CD4-positive, alpha-beta T cell (primary cell): Measurements from ENCODE around the gene RXFP2. TPM values are rescaled to one million over a fixed set of nuclear protein-coding genes. Genes with fewer than 3 reads are reported as not detected.

Experiments
- ATAC-seq: fragments of 200-7000 bp; cut with Tn5 transposase; one replicate; pipeline ENCODE4 v1.10.0; 2022; ENCODE audit warnings: mild to moderate bottlenecking; ENCODE audit not compliant: poor library complexity
- CTCF ChIA-PET: fragments of 350-600 bp; sonication (Branson Sonifier 250); formaldehyde crosslinking; loops from one replicate; lab custom pipeline; 2021; ENCODE audit warnings: antibody characterized with exemption, inconsistent platforms; lab: Charles Lee
- POLR2A ChIA-PET: fragments of 350-600 bp; sonication (Branson Sonifier 250); formaldehyde crosslinking; loops from one replicate; lab custom pipeline; 2021; ENCODE audit warnings: antibody characterized with exemption, inconsistent platforms; lab: Charles Lee
- DNase-seq, 14 experiments: peaks; one replicate each; pipeline ENCODE4 v3.0.0-alpha.2; 2013 to 2020; ENCODE audit warnings: mixed read lengths in 2 of 14
- H3K27ac ChIP-seq, 2 donors: one replicate each; pipeline versions ENCODE4 v1.5.1 to v1.7.0; 2013; ENCODE audit warnings: low read length in 2 of 2, low read depth in 1 of 2, mild to moderate bottlenecking in 1 of 2
- H3K27me3 ChIP-seq, 2 experiments: 1 replicate in 1 of 2; 2 replicates in 1 of 2; pipeline versions ENCODE4 v1.6.1 to v1.7.0; 2013; ENCODE audit warnings: low read length in 2 of 2, control low read depth in 1 of 2, mild to moderate bottlenecking in 1 of 2, moderate library complexity in 1 of 2; ENCODE audit not compliant: insufficient read depth in 2 of 2, control insufficient read depth in 1 of 2
- H3K36me3 ChIP-seq: one replicate; pipeline ENCODE4 v1.6.1; 2013; ENCODE audit warnings: low read length, control low read depth; ENCODE audit not compliant: insufficient read depth
- H3K4me1 ChIP-seq: one replicate; pipeline ENCODE4 v1.6.1; 2013; ENCODE audit warnings: low read length, control low read depth; ENCODE audit not compliant: insufficient read depth
- H3K4me3 ChIP-seq: one replicate; pipeline ENCODE4 v1.5.1; 2013; ENCODE audit warnings: mild to moderate bottlenecking, low read length, moderate library complexity
- H3K9me3 ChIP-seq, 2 experiments: 1 replicate in 1 of 2; 2 replicates in 1 of 2; pipeline versions ENCODE4 v1.6.1 to v1.7.0; 2013; ENCODE audit warnings: low read length in 2 of 2, mild to moderate bottlenecking in 2 of 2, control low read depth in 1 of 2, moderate library complexity in 1 of 2; ENCODE audit not compliant: control insufficient read depth in 1 of 2, insufficient read depth in 1 of 2
- H3K27ac Mint-ChIP-seq: one replicate; pipeline ENCODE4 v1.8.0; 2020; ENCODE audit warnings: mixed read lengths
- H3K27me3 Mint-ChIP-seq: one replicate; pipeline ENCODE4 v1.8.0; 2021; ENCODE audit warnings: mixed read lengths
- H3K36me3 Mint-ChIP-seq: one replicate; pipeline ENCODE4 v1.8.0; 2021; ENCODE audit warnings: low read depth, mixed read lengths
- H3K4me1 Mint-ChIP-seq: one replicate; pipeline ENCODE4 v1.8.0; 2021; ENCODE audit warnings: low read depth, mixed read lengths
- H3K4me3 Mint-ChIP-seq: one replicate; pipeline ENCODE4 v1.8.0; 2020; ENCODE audit warnings: mild to moderate bottlenecking, mixed read lengths
- H3K9me3 Mint-ChIP-seq: one replicate; pipeline ENCODE4 v1.8.0; 2020; ENCODE audit warnings: mixed read lengths
- CTCF ChIP-seq: fragments of 200-600 bp; IDR thresholded peaks from one replicate; pipeline ENCODE4 v1.8.0; 2022; ENCODE audit warnings: antibody characterized with exemption, mild to moderate bottlenecking
- intact Hi-C, 2 experiments: fragments of 100-400 bp; cut with DNase I in 1 of 2; cut with micrococcal nuclease in 1 of 2; formaldehyde crosslinking; loops; one replicate each; pipeline versions ENCODE4 v1.15.1 to v1.9.0; 2023 to 2025; cut with DNase I, micrococcal nuclease
- total RNA-seq, 174 experiments: library from RNA in 2 of 174; stranded (reverse) in 2 of 174; gene quantifications; one replicate each; pipeline ENCODE4 v1.2.3 and lab custom pipeline; 2021 to 2026

The RXFP2 gene
- total RNA-seq, 2 experiments from 2014 or later: not detected

GRCh38 chr13:31742097-31742734 is 2.9 kb downstream of the RXFP2 start:
- H3K4me1 Mint-ChIP-seq: peaks cover 4% of the 10 kb centered on the region
- no peaks in the 10 kb centered on the region for H3K36me3 Mint-ChIP-seq
- CTCF ChIA-PET: no interaction called here

GRCh38 chr13:31747291-31747690 is 8.0 kb downstream of the RXFP2 start:
- Histone ChIP-seq H3K27me3 (no peaks in the 10 kb centered on the region), H3K9me3 (no peaks in the 10 kb centered on the region), H3K4me1 (no peaks in the 10 kb centered on the region), H3K36me3 (no peaks in the 10 kb centered on the region), H3K27ac (no peak overlapping the region), H3K4me3 (no peak overlapping the region)
- H3K27me3 Mint-ChIP-seq: peaks cover 21% of the 10 kb centered on the region
- no peaks in the 10 kb centered on the region for H3K9me3 Mint-ChIP-seq
- DNase-seq (no peak), ATAC-seq (no peak)
- no peak for TF ChIP-seq CTCF
- no peak overlapping the region for H3K27ac Mint-ChIP-seq
- POLR2A ChIA-PET: no interaction called here
- H3K36me3 Mint-ChIP-seq: no peaks in the 10 kb centered on the region
- H3K4me1 Mint-ChIP-seq: peaks cover 1% of the 10 kb centered on the region
- CTCF ChIA-PET: no interaction called here
- no peak overlapping the region for H3K4me3 Mint-ChIP-seq
- intact Hi-C loops: no loop called here

More at GRCh38 chr13:31742097-31742734, 2.9 kb downstream of the RXFP2 start:
- Mint-ChIP-seq H3K27ac (no peak overlapping the region), H3K4me3 (no peak overlapping the region), H3K27me3 (peaks cover 22% of the 10 kb centered on the region), H3K9me3 (no peaks in the 10 kb centered on the region)
- Histone ChIP-seq H3K4me1 (no peaks in the 10 kb centered on the region), H3K27me3 (no peaks in the 10 kb centered on the region), H3K36me3 (no peaks in the 10 kb centered on the region), H3K4me3 (no peak overlapping the region), H3K9me3 (no peaks in the 10 kb centered on the region), H3K27ac (no peak overlapping the region)
- intact Hi-C loops: loop anchor here (1.0 to 5.0 kb wide), 3 partner anchors 311 to 505 kb away; no protein-coding TSS in a partner anchor
- TF ChIP-seq CTCF: peak; percentile 99
- POLR2A ChIA-PET: no interaction called here
- DNase-seq (peak; percentile 29 to 78 (median 50)), ATAC-seq (peak; percentile 68)

GRCh38 chr13:31747966-31748365 is 8.6 kb downstream of the RXFP2 start:
- Mint-ChIP-seq H3K36me3 (no peaks in the 10 kb centered on the region), H3K4me1 (no peaks in the 10 kb centered on the region), H3K4me3 (no peak overlapping the region), H3K9me3 (no peaks in the 10 kb centered on the region), H3K27me3 (peaks cover 20% of the 10 kb centered on the region), H3K27ac (no peak overlapping the region)
- H3K27ac ChIP-seq: no peak overlapping the region
- H3K4me3 ChIP-seq: no peak overlapping the region
- H3K9me3 ChIP-seq: no peaks in the 10 kb centered on the region
- ATAC-seq (no peak), DNase-seq (no peak)
- intact Hi-C loops: no loop called here
- H3K4me1 ChIP-seq: no peaks in the 10 kb centered on the region
- ChIA-PET CTCF (no interaction called here), POLR2A (no interaction called here)
- no peaks in the 10 kb centered on the region for H3K27me3 ChIP-seq
- no peaks in the 10 kb centered on the region for H3K36me3 ChIP-seq
- no peak for TF ChIP-seq CTCF
